Pulmonary artery endothelial cell (primary cell): ENCODE results near the gene STXBP6. TPM values are rescaled to one million over a fixed set of nuclear protein-coding genes. Genes with fewer than 3 reads are reported as not detected.

ENCODE experiments used
- DNase-seq: peaks from one replicate; pipeline ENCODE4 v3.0.0-alpha.2; 2011; ENCODE audit warnings: low read depth, low spot score
- total RNA-seq: library from RNA; depleted of rRNA; stranded (reverse); fragments of >200 nt; gene quantifications from 2 replicates; pipeline ENCODE4 v1.2.3, GENCODE V29; 2014

STXBP6 gene
- total RNA-seq, 1 donor from 2014 or later: not detected

GRCh38 chr14:24918822-24919221, 131.1 kb downstream of the STXBP6 start:
- no peak for DNase-seq

- DNase-seq: no peak
Measured at GRCh38 chr14:24915958-24916595, 133.9 kb downstream of the STXBP6 start.

- DNase-seq: no peak
Measured at GRCh38 chr14:24915403-24915921, 134.5 kb downstream of the STXBP6 start.

- DNase-seq: no peak
Measured at GRCh38 chr14:24913746-24914145, 136.2 kb downstream of the STXBP6 start.

DNA sequence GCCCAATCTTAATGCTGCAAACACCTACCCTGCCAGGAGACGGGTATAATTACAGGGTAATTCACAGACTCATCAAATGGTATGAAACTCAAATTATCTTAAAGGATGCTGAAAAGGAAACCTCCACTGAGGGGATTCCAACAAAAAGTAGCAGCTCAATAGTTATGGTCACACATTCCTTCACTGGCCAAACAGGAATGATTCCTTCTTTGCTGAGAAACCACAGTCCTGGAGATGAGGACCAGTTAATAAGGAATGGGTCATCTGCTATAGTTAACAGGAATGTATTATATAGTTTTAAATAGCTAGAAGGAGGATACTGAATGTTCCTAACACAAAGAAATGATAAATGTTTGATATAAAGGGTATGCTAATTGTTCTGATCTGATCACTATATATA, 136.9 kb downstream of the STXBP6 start:
- no peak for DNase-seq

GRCh38 chr14:24911324-24912109, 138.4 kb downstream of the STXBP6 start:
- no peak for DNase-seq

- no peak for DNase-seq
Measured at GRCh38 chr14:24910408-24910986, 139.4 kb downstream of the STXBP6 start.

DNA sequence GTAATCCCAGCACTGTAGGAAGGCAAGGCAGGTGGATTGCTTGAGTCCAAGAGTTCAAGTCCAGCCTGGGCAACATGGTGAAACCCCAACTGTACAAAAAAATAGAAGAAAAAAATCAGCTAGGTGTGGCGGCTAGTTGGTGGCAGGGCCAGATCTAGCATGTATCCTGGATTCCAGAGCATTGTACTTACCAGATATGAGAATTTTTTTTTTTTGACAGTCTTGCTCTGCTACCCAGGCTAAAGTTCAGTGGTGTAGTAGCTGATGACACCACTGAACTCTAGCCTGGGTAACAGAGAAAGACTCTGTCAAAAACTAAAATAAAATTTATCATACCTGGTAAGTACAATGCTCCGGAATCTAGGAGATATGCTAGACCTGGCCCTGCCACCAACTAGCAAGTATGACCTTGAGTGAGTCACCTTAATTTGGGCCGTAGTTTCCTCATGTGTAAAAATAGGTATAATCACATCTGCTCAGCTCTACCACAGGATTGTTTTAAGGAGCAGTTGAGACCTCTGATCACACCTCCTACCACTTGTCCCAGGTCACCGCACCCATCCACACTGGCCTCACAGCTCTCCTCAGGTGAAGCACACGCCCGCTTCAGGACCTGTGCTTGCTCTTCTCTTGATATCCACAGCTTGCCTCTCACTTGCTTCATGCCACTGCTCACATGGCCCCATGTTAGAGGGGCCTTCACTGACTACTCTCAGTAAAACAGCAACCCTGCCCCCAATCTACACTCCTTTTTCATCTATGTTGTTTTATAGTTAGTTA, 140.2 kb downstream of the STXBP6 start:
- no peak for DNase-seq

- DNase-seq: no peak
Measured at GRCh38 chr14:24908592-24909236, 141.2 kb downstream of the STXBP6 start.

DNA sequence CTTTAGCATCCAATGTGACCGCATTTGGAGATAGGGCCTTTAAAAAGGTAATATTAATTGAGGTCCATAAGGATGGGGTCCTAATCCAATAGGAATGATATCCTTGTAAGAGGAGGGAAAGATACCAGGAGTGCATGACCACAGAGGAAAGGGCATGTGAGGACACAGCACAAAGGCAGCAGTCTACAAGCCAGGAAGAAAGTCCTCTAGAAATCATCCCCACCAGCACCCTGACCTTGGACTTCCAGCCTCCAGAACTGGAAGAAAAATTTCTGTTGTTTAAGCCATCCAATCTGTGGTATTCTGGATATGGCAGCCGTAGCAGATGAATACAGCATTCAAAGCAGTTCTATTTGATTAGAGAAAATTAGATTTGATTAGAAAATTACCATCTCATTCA, 145.4 kb downstream of the STXBP6 start:
- DNase-seq: no peak

- no peak for DNase-seq
Measured at GRCh38 chr14:24903337-24903736, 146.6 kb downstream of the STXBP6 start.

- no peak for DNase-seq
Measured at GRCh38 chr14:24900269-24901100, 149.5 kb downstream of the STXBP6 start.

GRCh38 chr14:24897793-24898192, 152.2 kb downstream of the STXBP6 start:
- DNase-seq: no peak

DNA sequence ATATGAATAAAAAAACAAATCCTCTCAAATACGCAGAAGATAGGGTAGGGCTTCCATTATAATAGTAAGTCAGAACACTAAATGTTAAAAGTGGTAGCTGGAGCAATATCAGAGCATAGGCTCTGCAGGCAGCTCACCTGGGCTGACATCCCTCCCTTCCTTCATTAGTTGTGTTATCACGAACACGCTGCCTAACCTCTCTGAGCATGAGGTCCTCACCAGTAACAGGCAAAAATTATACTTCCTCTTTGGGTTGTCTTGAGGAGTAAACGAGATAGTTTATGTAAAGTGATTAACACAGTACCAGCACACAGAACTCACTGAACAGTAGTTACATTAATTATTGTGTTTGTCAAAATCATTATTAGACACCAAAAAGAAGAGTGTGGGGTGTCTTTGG, 154.3 kb downstream of the STXBP6 start:
- DNase-seq: no peak

- no peak for DNase-seq
Measured at GRCh38 chr14:24895243-24895583, 154.7 kb downstream of the STXBP6 start.

- DNase-seq: no peak
Measured at GRCh38 chr14:24894583-24895242, 155.2 kb downstream of the STXBP6 start.

- DNase-seq: no peak
Measured at GRCh38 chr14:24892497-24893051, 157.4 kb downstream of the STXBP6 start.

GRCh38 chr14:24891987-24892496, 157.9 kb downstream of the STXBP6 start:
- no peak for DNase-seq

DNA sequence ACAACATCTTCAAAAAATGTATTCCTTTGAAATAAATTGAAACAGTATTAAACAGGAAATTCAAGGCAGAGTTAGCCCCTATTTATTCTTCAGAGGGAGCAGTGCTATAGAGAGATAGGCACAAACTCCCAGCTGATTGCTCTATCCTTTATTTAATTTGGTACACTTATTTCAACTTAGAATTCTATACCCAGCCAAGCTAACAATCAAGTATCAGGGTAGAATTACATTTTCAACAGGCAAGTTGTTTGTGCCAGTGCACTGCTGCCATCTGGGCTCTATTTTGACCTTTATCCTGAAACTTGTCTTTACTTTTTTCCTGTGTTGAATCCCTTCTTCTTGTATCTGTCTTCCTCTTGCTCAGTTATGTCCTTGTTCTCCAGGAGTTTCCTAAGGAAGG, 159.2 kb downstream of the STXBP6 start:
- DNase-seq: no peak
